Stimulated activated CD4-positive, alpha-beta T cell treated with anti-CD3 and anti-CD28 coated beads, TNF-alpha, amount 100 ng/mL, for 24 hours (primary cell): ENCODE measurements around the gene VSIG10.
"Not testable (repeated sequence)": the region's sequence is repeated elsewhere in the genome, so short reads cannot be mapped to it uniquely, and the experiment has no call there.

Source experiments
- DNase-seq, 3 experiments: peaks; one replicate each; pipeline ENCODE4 v3.0.0-alpha.2; 2020; ENCODE audit warnings: low read depth in 3 of 3

The VSIG10 gene

GRCh38 chr12:118109088-118109487 is 5.3 kb upstream of the VSIG10 start:
- DNase-seq = no peak

GRCh38 chr12:118107694-118108093 is 3.9 kb upstream of the VSIG10 start:
- DNase-seq = no peak

GRCh38 chr12:118107011-118107410 is 3.2 kb upstream of the VSIG10 start:
- DNase-seq = no peak

- peak in 1 of 3 experiments; percentile 3 for DNase-seq
These were observed 610 bp downstream of the VSIG10 start for GRCh38 chr12:118103201-118103600.

- DNase-seq = no peak
These were observed 1.2 kb downstream of the VSIG10 start for GRCh38 chr12:118102609-118103008.

- DNase-seq = no peak
These were observed 1.7 kb downstream of the VSIG10 start for GRCh38 chr12:118102070-118102469.

- no peak for DNase-seq
These were observed 2.8 kb downstream of the VSIG10 start for GRCh38 chr12:118101051-118101450.

- DNase-seq = no peak
These were observed 4.7 kb downstream of the VSIG10 start for GRCh38 chr12:118098911-118099671.

- no peak for DNase-seq
These were observed 5.4 kb downstream of the VSIG10 start for GRCh38 chr12:118098401-118098800.

GRCh38 chr12:118094039-118094438 is 9.8 kb downstream of the VSIG10 start:
- no peak for DNase-seq

- no peak for DNase-seq
These were observed 14.0 kb downstream of the VSIG10 start for GRCh38 chr12:118089782-118090181.

- DNase-seq = no peak
These were observed 21.6 kb downstream of the VSIG10 start for GRCh38 chr12:118082161-118082560.

GRCh38 chr12:118081521-118081920 is 22.3 kb downstream of the VSIG10 start:
- DNase-seq = not testable (repeated sequence)

- no peak for DNase-seq
These were observed 30.0 kb downstream of the VSIG10 start for GRCh38 chr12:118073768-118074167.

- DNase-seq = no peak
These were observed 33.2 kb downstream of the VSIG10 start for GRCh38 chr12:118070650-118071049.

- no peak for DNase-seq
These were observed 35.4 kb downstream of the VSIG10 start for GRCh38 chr12:118068445-118068844.

GRCh38 chr12:118065380-118065779 is 38.4 kb downstream of the VSIG10 start:
- no peak for DNase-seq

- no peak for DNase-seq
These were observed 39.2 kb downstream of the VSIG10 start for GRCh38 chr12:118064608-118065007.

- no peak for DNase-seq
These were observed 40.0 kb downstream of the VSIG10 start for GRCh38 chr12:118063576-118064391.

- DNase-seq = no peak
These were observed 41.7 kb downstream of the VSIG10 start for GRCh38 chr12:118061873-118062843.

- DNase-seq = peak; percentile 22 to 67 (median 33)
These were observed 42.6 kb downstream of the VSIG10 start, which contains the start of gene WSB2 for GRCh38 chr12:118061011-118061872. Gene WSB2, minus strand, starts transcription at chr12:118061179. Its CDS starts 131 bp downstream, at chr12:118061048.
